ENCODE results near the gene KDM4B. TPM values are rescaled to one million over a fixed set of nuclear protein-coding genes. Genes with fewer than 3 reads are reported as not detected.
"Not testable (repeated sequence)": the region's sequence is repeated elsewhere in the genome, so short reads cannot be mapped to it uniquely, and the experiment has no call there.

The KDM4B gene
- 4.6 and 7.2 TPM in 2 replicates for total RNA-seq (2014; rRNA removed; shearing (Covaris generic))

GRCh38 chr19:4968462-4969291 lies at the start of gene KDM4B:
KDM4B (plus strand) TSS chr19:4969113; CDS start chr19:5032891, 63,778 bp downstream.
- DNase-seq (ENCODE audit: low spot score) = peak; percentile 98

- no peak for DNase-seq (ENCODE audit: low spot score)
Measured at GRCh38 chr19:4922530-4923275, 46.2 kb upstream of the KDM4B start.

GRCh38 chr19:4923276-4923747 lies 45.6 kb upstream of the KDM4B start:
- no peak for DNase-seq (ENCODE audit: low spot score)

- no peak for DNase-seq (ENCODE audit: low spot score)
Measured at GRCh38 chr19:4929186-4929585, 39.7 kb upstream of the KDM4B start.

GRCh38 chr19:4930664-4931063 lies 38.2 kb upstream of the KDM4B start:
- DNase-seq (ENCODE audit: low spot score) = no peak

GRCh38 chr19:4932711-4933110 lies 36.2 kb upstream of the KDM4B start:
- no peak for DNase-seq (ENCODE audit: low spot score)

- peak; percentile 66 for DNase-seq (ENCODE audit: low spot score)
Measured at GRCh38 chr19:4933528-4933927, 35.4 kb upstream of the KDM4B start.

GRCh38 chr19:4935444-4935843 lies 33.5 kb upstream of the KDM4B start:
- DNase-seq (ENCODE audit: low spot score) = no peak

- DNase-seq (ENCODE audit: low spot score) = no peak
Measured at GRCh38 chr19:4937060-4937459, 31.9 kb upstream of the KDM4B start.

- not testable (repeated sequence) for DNase-seq (ENCODE audit: low spot score)
Measured at GRCh38 chr19:4938461-4938860, 30.5 kb upstream of the KDM4B start.

GRCh38 chr19:4939466-4939865 lies 29.4 kb upstream of the KDM4B start:
- no peak for DNase-seq (ENCODE audit: low spot score)

GRCh38 chr19:4941638-4942169 lies 27.2 kb upstream of the KDM4B start:
- not testable (repeated sequence) for DNase-seq (ENCODE audit: low spot score)

- not testable (repeated sequence) for DNase-seq (ENCODE audit: low spot score)
Measured at GRCh38 chr19:4950650-4951049, 18.3 kb upstream of the KDM4B start.

- no peak for DNase-seq (ENCODE audit: low spot score)
Measured at GRCh38 chr19:4951656-4952055, 17.3 kb upstream of the KDM4B start.

GRCh38 chr19:4952945-4953344 lies 16.0 kb upstream of the KDM4B start:
- no peak for DNase-seq (ENCODE audit: low spot score)

- not testable (repeated sequence) for DNase-seq (ENCODE audit: low spot score)
Measured at GRCh38 chr19:4954320-4955149, 14.4 kb upstream of the KDM4B start.

GRCh38 chr19:4955274-4955673 lies 13.6 kb upstream of the KDM4B start:
- DNase-seq (ENCODE audit: low spot score) = no peak

- no peak for DNase-seq (ENCODE audit: low spot score)
Measured at GRCh38 chr19:4957981-4958380, 10.9 kb upstream of the KDM4B start.

GRCh38 chr19:4962085-4962619 lies 6.8 kb upstream of the KDM4B start:
- DNase-seq (ENCODE audit: low spot score) = no peak

- no peak for DNase-seq (ENCODE audit: low spot score)
Measured at GRCh38 chr19:4965061-4965460, 3.9 kb upstream of the KDM4B start.

- no peak for DNase-seq (ENCODE audit: low spot score)
Measured at GRCh38 chr19:4966591-4966990, 2.3 kb upstream of the KDM4B start.

Measured in H4 (cell line).